NCI-H2227 treated with DMSO at 0.1 percent for 48 hours (cell line): Measurements from ENCODE around the gene UNC5CL.
A peak's percentile ranks its signal among the peaks of the same experiment; 100 is the strongest.
"Not testable (repeated sequence)": the region's sequence is repeated elsewhere in the genome, so short reads cannot be mapped to it uniquely, and the experiment has no call there.

Experiments used
- DNase-seq: peaks from one replicate; lab custom pipeline; 2025; lab: John Stamatoyannopoulos, UW

UNC5CL gene

GRCh38 chr6:41038205-41038604 lies 816 bp downstream of the UNC5CL start:
- no peak for DNase-seq

- no peak for DNase-seq
Observed at GRCh38 chr6:41037107-41037900, 1.7 kb downstream of the UNC5CL start.

GRCh38 chr6:41036601-41037000 lies 2.4 kb downstream of the UNC5CL start:
- no peak for DNase-seq

GRCh38 chr6:41036186-41036585 lies 2.8 kb downstream of the UNC5CL start:
- no peak for DNase-seq

- no peak for DNase-seq
Observed at GRCh38 chr6:41033776-41034175, 5.2 kb downstream of the UNC5CL start.

- DNase-seq = no peak
Observed at GRCh38 chr6:41032830-41033229, 6.2 kb downstream of the UNC5CL start.

- DNase-seq = no peak
Observed at GRCh38 chr6:41028561-41029412, 10.2 kb downstream of the UNC5CL start.

- DNase-seq = peak; percentile 43
Observed at GRCh38 chr6:41027799-41028560, 11.0 kb downstream of the UNC5CL start.

GRCh38 chr6:41027241-41027640 lies 11.8 kb downstream of the UNC5CL start:
- DNase-seq = no peak

GRCh38 chr6:41025966-41026530 lies 13.0 kb downstream of the UNC5CL start:
- no peak for DNase-seq

GRCh38 chr6:41023114-41023513 lies 15.9 kb downstream of the UNC5CL start:
- no peak for DNase-seq

GRCh38 chr6:41022294-41022693 lies 16.7 kb downstream of the UNC5CL start:
- DNase-seq = no peak

GRCh38 chr6:41021832-41022231 lies 17.2 kb downstream of the UNC5CL start:
- no peak for DNase-seq

GRCh38 chr6:41017663-41018062 lies 21.4 kb downstream of the UNC5CL start:
- DNase-seq = no peak

- not testable (repeated sequence) for DNase-seq
Observed at GRCh38 chr6:41015860-41016259, 23.2 kb downstream of the UNC5CL start.

- no peak for DNase-seq
Observed at GRCh38 chr6:41014780-41015179, 24.2 kb downstream of the UNC5CL start.

- DNase-seq = no peak
Observed at GRCh38 chr6:41013466-41014153, 25.4 kb downstream of the UNC5CL start.

- no peak for DNase-seq
Observed at GRCh38 chr6:41011673-41012072, 27.3 kb downstream of the UNC5CL start.

- DNase-seq = no peak
Observed at GRCh38 chr6:41009669-41010068, 29.4 kb downstream of the UNC5CL start.

- no peak for DNase-seq
Observed at GRCh38 chr6:41008011-41008410, 31.0 kb downstream of the UNC5CL start.

GRCh38 chr6:41006980-41007379 lies 32.0 kb downstream of the UNC5CL start:
- DNase-seq = not testable (repeated sequence)
